ENCODE data around the gene ZFP90.
A peak's percentile ranks its signal among the peaks of the same experiment; 100 is the strongest.

Gene ZFP90

GRCh38 chr16:68590201-68590994, 51.3 kb downstream of the ZFP90 start:
- DNase-seq (ENCODE audit: low read depth): peak; percentile 19

GRCh38 chr16:68592466-68593337, 53.6 kb downstream of the ZFP90 start:
- DNase-seq (ENCODE audit: low read depth): no peak

GRCh38 chr16:68596266-68596665, 57.2 kb downstream of the ZFP90 start:
- no peak for DNase-seq (ENCODE audit: low read depth)

GRCh38 chr16:68599586-68599985, 60.5 kb downstream of the ZFP90 start:
- DNase-seq (ENCODE audit: low read depth): no peak

- no peak for DNase-seq (ENCODE audit: low read depth)
These were observed 66.7 kb downstream of the ZFP90 start for GRCh38 chr16:68605746-68606145.

GRCh38 chr16:68607443-68607842, 68.4 kb downstream of the ZFP90 start:
- DNase-seq (ENCODE audit: low read depth): no peak

- DNase-seq (ENCODE audit: low read depth): no peak
These were observed 69.2 kb downstream of the ZFP90 start for GRCh38 chr16:68608330-68608729.

GRCh38 chr16:68612996-68613395, 73.9 kb downstream of the ZFP90 start:
- no peak for DNase-seq (ENCODE audit: low read depth)

- DNase-seq (ENCODE audit: low read depth): no peak
These were observed 78.6 kb downstream of the ZFP90 start for GRCh38 chr16:68617734-68618133.

Data from stimulated activated CD8-positive, alpha-beta memory T cell treated with anti-CD3 and anti-CD28 coated beads, Interleukin-12 subunit alpha, Interleukin-12 subunit beta, amount 100 ng/mL, for 4 hours (primary cell).